Astrocyte (in vitro differentiated cells and primary cell): Measurements from ENCODE around the gene HLA-DQB1. TPM values are rescaled to one million over a fixed set of nuclear protein-coding genes. Genes with fewer than 3 reads are reported as not detected.
"Not testable (repeated sequence)": the region's sequence is repeated elsewhere in the genome, so short reads cannot be mapped to it uniquely, and the experiment has no call there.

ENCODE experiments used
- DNase-seq: peaks from one replicate; pipeline ENCODE4 v3.0.0-alpha.2; 2010; ENCODE audit warnings: low read depth
- FAIRE-seq: peaks from 2 replicates; lab custom pipeline; 2011; peaks lifted over from hg19 to GRCh38; lab: Jason Lieb, UNC
- H2AFZ ChIP-seq: 2 replicates; pipeline ENCODE4 v1.6.0; 2012; ENCODE audit warnings: low read depth, low read length, inconsistent platforms
- H3K27ac ChIP-seq: 2 replicates; pipeline ENCODE4 v1.5.1; 2011; ENCODE audit warnings: low read depth, low read length, inconsistent platforms
- H3K27me3 ChIP-seq: 2 replicates; pipeline ENCODE4 v1.6.0; 2011; ENCODE audit warnings: low read length, inconsistent platforms; ENCODE audit not compliant: insufficient read depth
- H3K36me3 ChIP-seq: 2 replicates; pipeline ENCODE4 v1.5.1; 2011; ENCODE audit warnings: low read length, inconsistent platforms; ENCODE audit not compliant: insufficient read depth
- H3K4me1 ChIP-seq: 2 replicates; pipeline ENCODE4 v1.5.1; 2011; ENCODE audit warnings: low read length, inconsistent platforms; ENCODE audit not compliant: insufficient read depth
- H3K4me2 ChIP-seq: 2 replicates; pipeline ENCODE4 v1.6.0; 2012; ENCODE audit warnings: low read length, inconsistent platforms
- H3K4me3 ChIP-seq: 2 replicates; pipeline ENCODE4 v1.5.1; 2011; ENCODE audit warnings: low read depth, mild to moderate bottlenecking, low read length, inconsistent platforms; ENCODE audit not compliant: insufficient read depth
- H3K79me2 ChIP-seq: 2 replicates; pipeline ENCODE4 v1.6.0; 2012; ENCODE audit warnings: mild to moderate bottlenecking, low read length, inconsistent platforms; ENCODE audit not compliant: insufficient read depth
- H3K9ac ChIP-seq: 2 replicates; pipeline ENCODE4 v1.6.0; 2012; ENCODE audit warnings: mild to moderate bottlenecking, low read length, inconsistent platforms
- H3K9me3 ChIP-seq: 2 replicates; pipeline ENCODE4 v1.5.1; 2012; ENCODE audit warnings: low read depth, mild to moderate bottlenecking, low read length, inconsistent platforms; ENCODE audit not compliant: insufficient read depth
- H4K20me1 ChIP-seq: 2 replicates; pipeline ENCODE4 v1.6.0; 2012; ENCODE audit warnings: low read length, inconsistent platforms; ENCODE audit not compliant: insufficient read depth
- H3K27ac Mint-ChIP-seq: one replicate; pipeline ENCODE4 v1.8.0; 2021; ENCODE audit warnings: mild to moderate bottlenecking, mixed read lengths; ENCODE audit not compliant: unreplicated experiment
- H3K27me3 Mint-ChIP-seq: one replicate; pipeline ENCODE4 v1.8.0; 2021; ENCODE audit warnings: low read depth, mixed read lengths; ENCODE audit not compliant: unreplicated experiment
- H3K36me3 Mint-ChIP-seq: one replicate; pipeline ENCODE4 v1.8.0; 2021; ENCODE audit warnings: low read depth, mixed read lengths; ENCODE audit not compliant: unreplicated experiment
- H3K4me1 Mint-ChIP-seq: one replicate; pipeline ENCODE4 v1.8.0; 2021; ENCODE audit warnings: low read depth, mixed read lengths; ENCODE audit not compliant: unreplicated experiment
- H3K4me3 Mint-ChIP-seq: one replicate; pipeline ENCODE4 v1.8.0; 2021; ENCODE audit warnings: mild to moderate bottlenecking, moderate library complexity, mixed read lengths; ENCODE audit not compliant: unreplicated experiment
- H3K9me3 Mint-ChIP-seq: one replicate; pipeline ENCODE4 v1.8.0; 2021; ENCODE audit warnings: mild to moderate bottlenecking, mixed read lengths; ENCODE audit not compliant: unreplicated experiment
- EZH2 ChIP-seq: IDR thresholded peaks from 2 replicates; pipeline ENCODE4 v1.6.1; 2012; ENCODE audit warnings: mild to moderate bottlenecking, low read length, inconsistent platforms; ENCODE audit not compliant: insufficient read depth
- total RNA-seq: library from RNA; stranded (reverse); gene quantifications from 2 replicates; pipeline ENCODE4 v1.2.1, GENCODE V29; 2021
- TF ChIP-seq, protein P1 (sequence below): IDR thresholded peaks from 2 replicates; pipeline ENCODE4 v1.5.1; 2011; ENCODE audit warnings: low read depth, mild to moderate bottlenecking, inconsistent platforms, low read length, moderate library complexity; ENCODE audit not compliant: insufficient read depth

Gene HLA-DQB1
- total RNA-seq, 1 donor from 2014 or later: 3.7 TPM

DNA sequence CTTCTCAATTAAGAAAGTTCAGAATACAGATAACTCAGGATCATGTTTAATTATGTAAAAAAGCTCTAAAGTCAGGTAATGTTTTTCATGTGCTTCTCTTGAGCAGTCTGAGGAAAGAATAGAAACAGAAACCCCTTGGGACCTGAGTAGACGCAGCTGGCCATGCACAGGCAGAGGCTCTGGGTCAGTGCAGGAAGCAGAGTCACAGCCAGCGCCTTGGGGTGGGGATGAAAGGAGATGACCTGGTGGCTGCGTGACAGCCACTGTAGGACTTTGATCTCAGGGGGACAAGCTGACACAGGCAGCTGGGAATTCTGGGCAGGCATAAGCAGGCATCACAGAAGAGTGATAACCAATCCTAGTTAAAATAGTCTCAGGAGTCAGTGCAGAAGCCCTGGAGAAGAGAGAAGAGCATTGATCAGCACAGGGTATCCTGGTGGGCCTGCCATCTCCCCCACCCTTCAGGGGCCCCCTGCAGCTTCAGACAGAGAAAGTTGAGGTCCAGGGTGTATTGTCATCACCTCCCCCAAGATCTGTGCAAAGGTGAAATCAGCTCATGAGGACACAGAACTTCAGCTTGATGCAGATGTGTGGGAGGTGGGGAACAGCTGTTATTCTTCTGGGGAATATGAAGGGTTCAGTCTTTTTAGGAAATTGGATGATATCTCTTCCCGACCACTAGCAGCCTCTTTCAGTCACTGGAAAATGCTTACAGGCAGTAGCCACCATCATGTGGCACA lies 6.4 kb downstream of the HLA-DQB1 start:
- H3K4me3 ChIP-seq: no peak overlapping the region
- Mint-ChIP-seq H3K4me3 (no peak overlapping the region), H3K9me3 (peaks cover 5% of the 10 kb centered on the region), H3K36me3 (no peaks in the 10 kb centered on the region), H3K27ac (no peak overlapping the region), H3K27me3 (peaks cover 30% of the 10 kb centered on the region), H3K4me1 (no peaks in the 10 kb centered on the region)
- no peak overlapping the region for H3K9ac ChIP-seq
- H3K79me2 ChIP-seq: no peaks in the 10 kb centered on the region
- H2AFZ ChIP-seq: no peak overlapping the region
- no peaks in the 10 kb centered on the region for H4K20me1 ChIP-seq
- no peak overlapping the region for H3K4me2 ChIP-seq
- no peaks in the 10 kb centered on the region for H3K9me3 ChIP-seq
- no peak for DNase-seq
- H3K27ac ChIP-seq: no peak overlapping the region
- H3K4me1 ChIP-seq: no peaks in the 10 kb centered on the region
- TF ChIP-seq, protein P1, sequence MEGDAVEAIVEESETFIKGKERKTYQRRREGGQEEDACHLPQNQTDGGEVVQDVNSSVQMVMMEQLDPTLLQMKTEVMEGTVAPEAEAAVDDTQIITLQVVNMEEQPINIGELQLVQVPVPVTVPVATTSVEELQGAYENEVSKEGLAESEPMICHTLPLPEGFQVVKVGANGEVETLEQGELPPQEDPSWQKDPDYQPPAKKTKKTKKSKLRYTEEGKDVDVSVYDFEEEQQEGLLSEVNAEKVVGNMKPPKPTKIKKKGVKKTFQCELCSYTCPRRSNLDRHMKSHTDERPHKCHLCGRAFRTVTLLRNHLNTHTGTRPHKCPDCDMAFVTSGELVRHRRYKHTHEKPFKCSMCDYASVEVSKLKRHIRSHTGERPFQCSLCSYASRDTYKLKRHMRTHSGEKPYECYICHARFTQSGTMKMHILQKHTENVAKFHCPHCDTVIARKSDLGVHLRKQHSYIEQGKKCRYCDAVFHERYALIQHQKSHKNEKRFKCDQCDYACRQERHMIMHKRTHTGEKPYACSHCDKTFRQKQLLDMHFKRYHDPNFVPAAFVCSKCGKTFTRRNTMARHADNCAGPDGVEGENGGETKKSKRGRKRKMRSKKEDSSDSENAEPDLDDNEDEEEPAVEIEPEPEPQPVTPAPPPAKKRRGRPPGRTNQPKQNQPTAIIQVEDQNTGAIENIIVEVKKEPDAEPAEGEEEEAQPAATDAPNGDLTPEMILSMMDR: no peak
- no peak for TF ChIP-seq EZH2
- FAIRE-seq: no peak
- H3K36me3 ChIP-seq: no peaks in the 10 kb centered on the region
- H3K27me3 ChIP-seq: no peaks in the 10 kb centered on the region

DNA sequence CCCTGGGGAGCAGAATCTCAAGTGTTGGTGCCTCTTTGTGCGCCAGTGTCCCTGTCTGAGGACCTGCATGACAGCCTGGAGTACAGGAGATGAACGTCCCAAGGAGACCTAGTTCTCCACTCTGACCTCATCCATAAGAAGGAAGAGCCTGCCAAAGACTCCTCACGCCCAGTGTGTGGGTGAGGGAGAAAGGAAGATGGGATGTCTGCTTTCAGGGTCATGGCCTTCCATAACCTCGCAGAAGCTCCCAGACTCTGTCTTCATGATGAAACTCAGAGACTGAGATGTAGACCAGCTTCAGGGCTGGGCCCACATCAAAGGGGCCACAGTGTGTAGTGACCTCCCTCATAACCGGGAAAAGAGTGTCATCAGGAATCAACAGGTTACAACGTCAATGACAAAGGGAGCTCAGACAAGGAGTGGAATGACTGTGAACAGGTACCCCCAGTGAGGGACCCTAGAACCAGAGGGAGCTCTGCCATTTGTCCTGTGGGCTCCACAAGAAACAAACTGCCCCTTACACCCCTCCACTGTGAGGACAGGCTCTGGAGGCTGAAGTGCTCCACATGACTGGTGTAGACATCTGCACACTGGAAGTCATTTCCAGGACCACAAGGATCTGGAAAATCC lies 8.1 kb downstream of the HLA-DQB1 start:
- no peak overlapping the region for H3K27ac ChIP-seq
- no peaks in the 10 kb centered on the region for H3K4me1 ChIP-seq
- no peaks in the 10 kb centered on the region for H3K27me3 ChIP-seq
- TF ChIP-seq, protein P1: no peak
- no peak for TF ChIP-seq EZH2
- H3K9ac ChIP-seq: no peak overlapping the region
- no peaks in the 10 kb centered on the region for H3K9me3 ChIP-seq
- no peak overlapping the region for H3K4me3 ChIP-seq
- no peak for DNase-seq
- H3K27me3 Mint-ChIP-seq: peaks cover 29% of the 10 kb centered on the region
- no peaks in the 10 kb centered on the region for H3K36me3 ChIP-seq
- no peaks in the 10 kb centered on the region for H3K79me2 ChIP-seq
- no peaks in the 10 kb centered on the region for H3K36me3 Mint-ChIP-seq
- no peak overlapping the region for H2AFZ ChIP-seq
- peaks cover 5% of the 10 kb centered on the region for H3K9me3 Mint-ChIP-seq
- no peak for FAIRE-seq
- H3K4me2 ChIP-seq: no peak overlapping the region
- H3K4me1 Mint-ChIP-seq: no peaks in the 10 kb centered on the region
- H4K20me1 ChIP-seq: no peaks in the 10 kb centered on the region
- H3K4me3 Mint-ChIP-seq: no peak overlapping the region
- no peak overlapping the region for H3K27ac Mint-ChIP-seq

DNA sequence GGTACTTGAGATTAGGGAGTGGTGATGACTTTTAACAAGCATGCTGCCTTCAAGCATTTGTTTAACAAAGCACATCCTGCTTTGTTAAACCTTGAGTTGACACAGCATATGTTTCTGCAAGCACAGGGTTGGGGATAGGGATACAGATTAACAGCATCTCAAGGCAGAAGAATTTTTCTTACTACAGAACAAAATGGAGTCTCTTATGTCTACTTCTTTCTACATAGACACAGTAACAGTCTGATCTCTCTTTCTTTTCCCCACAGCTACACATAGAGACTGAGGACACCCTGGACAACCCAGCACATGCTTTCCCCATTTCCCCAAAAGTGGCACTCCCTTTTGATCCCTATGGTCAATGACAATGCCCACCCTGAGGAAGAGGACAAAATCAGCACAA lies 8.6 kb downstream of the HLA-DQB1 start:
- FAIRE-seq, H3K9ac ChIP-seq, H3K4me3 ChIP-seq, H3K4me3 Mint-ChIP-seq, H3K9me3 Mint-ChIP-seq, H3K4me1 ChIP-seq, H4K20me1 ChIP-seq, H3K36me3 ChIP-seq, H3K36me3 Mint-ChIP-seq, H3K79me2 ChIP-seq, H3K27ac ChIP-seq, H3K9me3 ChIP-seq, H2AFZ ChIP-seq, H3K27ac Mint-ChIP-seq, DNase-seq, H3K27me3 ChIP-seq, H3K4me2 ChIP-seq, H3K4me1 Mint-ChIP-seq: not testable (repeated sequence)
- peaks cover 27% of the 10 kb centered on the region for H3K27me3 Mint-ChIP-seq

DNA sequence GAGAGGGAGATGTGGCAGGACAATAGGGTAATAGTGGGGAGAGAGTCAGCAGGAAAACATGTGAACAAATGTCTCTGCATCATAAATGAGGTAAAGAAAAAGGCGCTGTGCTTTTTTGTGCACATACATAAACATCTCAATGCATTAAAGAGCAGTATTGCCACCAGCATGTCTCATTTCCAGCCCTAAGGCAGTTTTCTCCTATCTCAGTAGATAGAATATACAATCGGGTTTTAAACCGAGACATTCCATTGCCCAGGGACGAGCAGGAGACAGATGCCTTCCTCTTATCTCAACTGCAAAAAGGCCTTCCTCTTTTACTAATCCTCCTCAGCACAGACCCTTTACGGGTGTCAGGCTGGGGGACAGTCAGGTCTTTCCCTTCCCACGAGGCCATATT lies 9.1 kb downstream of the HLA-DQB1 start:
- not testable (repeated sequence) for H3K4me2 ChIP-seq, H4K20me1 ChIP-seq, H3K9me3 Mint-ChIP-seq, H3K9me3 ChIP-seq, H3K9ac ChIP-seq, DNase-seq, H3K79me2 ChIP-seq, FAIRE-seq, H2AFZ ChIP-seq, H3K36me3 Mint-ChIP-seq, H3K4me3 Mint-ChIP-seq, H3K36me3 ChIP-seq, H3K4me3 ChIP-seq, H3K4me1 Mint-ChIP-seq, H3K27me3 ChIP-seq, H3K27ac Mint-ChIP-seq, H3K4me1 ChIP-seq, H3K27ac ChIP-seq
- peaks cover 30% of the 10 kb centered on the region for H3K27me3 Mint-ChIP-seq
